HG03457 (cell line): ENCODE results near the gene CST9.
"Not testable (repeated sequence)": the region's sequence is repeated elsewhere in the genome, so short reads cannot be mapped to it uniquely, and the experiment has no call there.

Experiments
- ATAC-seq: cut with Tn5 transposase; IDR thresholded peaks from one replicate; pipeline ENCODE4 v1.9.1; 2021; ENCODE audit warnings: moderate number of reproducible peaks; ENCODE audit not compliant: unreplicated experiment

Gene CST9

GRCh38 chr20:23588434-23589403 lies 17.0 kb downstream of the CST9 start:
- ATAC-seq: no peak

- ATAC-seq: no peak
Observed at GRCh38 chr20:23587631-23588030, 18.1 kb downstream of the CST9 start.

GRCh38 chr20:23586735-23587525 lies 18.8 kb downstream of the CST9 start:
- ATAC-seq: no peak

GRCh38 chr20:23585808-23586734 lies 19.6 kb downstream of the CST9 start:
- ATAC-seq: no peak

GRCh38 chr20:23585449-23585807 lies 20.3 kb downstream of the CST9 start:
- no peak for ATAC-seq

- no peak for ATAC-seq
Observed at GRCh38 chr20:23584434-23585199, 21.1 kb downstream of the CST9 start.

- no peak for ATAC-seq
Observed at GRCh38 chr20:23583526-23583925, 22.2 kb downstream of the CST9 start.

GRCh38 chr20:23582293-23582692 lies 23.4 kb downstream of the CST9 start:
- no peak for ATAC-seq

GRCh38 chr20:23581833-23582232 lies 23.9 kb downstream of the CST9 start:
- ATAC-seq: not testable (repeated sequence)

- no peak for ATAC-seq
Observed at GRCh38 chr20:23574977-23575376, 30.7 kb downstream of the CST9 start.

- no peak for ATAC-seq
Observed at GRCh38 chr20:23570178-23570760, 35.4 kb downstream of the CST9 start.

GRCh38 chr20:23569570-23569969 lies 36.1 kb downstream of the CST9 start:
- no peak for ATAC-seq

- no peak for ATAC-seq
Observed at GRCh38 chr20:23568971-23569330, 36.8 kb downstream of the CST9 start.

- no peak for ATAC-seq
Observed at GRCh38 chr20:23568320-23568970, 37.3 kb downstream of the CST9 start, which contains the start of gene CST9L. TSS of gene CST9L (minus strand) at chr20:23568484. CDS start at chr20:23568450, 34 bp downstream.

- no peak for ATAC-seq
Observed at GRCh38 chr20:23566199-23566932, 39.4 kb downstream of the CST9 start.

- no peak for ATAC-seq
Observed at GRCh38 chr20:23565503-23566045, 40.1 kb downstream of the CST9 start.

GRCh38 chr20:23564927-23565326 lies 40.8 kb downstream of the CST9 start:
- ATAC-seq: no peak

GRCh38 chr20:23562721-23563342 lies 42.9 kb downstream of the CST9 start:
- ATAC-seq: no peak
